Caco-2 (cell line): ENCODE data around the gene HPCA. TPM values are rescaled to one million over a fixed set of nuclear protein-coding genes. Genes with fewer than 3 reads are reported as not detected.

Source experiments
- BruUV-seq: library from RNA; stranded (reverse); fragments of 400-500 nt; replicated peaks from 2 replicates; lab custom pipeline; 2021; lab: Mats Ljungman, UMichigan
- CTCF ChIA-PET: fragments of 300-600 bp; sonication (Branson Sonifier 250); formaldehyde crosslinking; loops from one replicate; lab custom pipeline; 2022; ENCODE audit warnings: antibody characterized with exemption; lab: Charles Lee
- POLR2A ChIA-PET: fragments of 300-600 bp; sonication (Branson Sonifier 250); formaldehyde crosslinking; loops from one replicate; lab custom pipeline; 2022; ENCODE audit warnings: antibody characterized with exemption; lab: Charles Lee
- DNase-seq, 2 experiments: peaks; one replicate each; pipeline versions ENCODE4 v3.0.0 to v3.0.0-alpha.2; 2020 to 2022
- H3K27me3 ChIP-seq: replicated peaks from 2 replicates; pipeline ENCODE4 v1.6.0; 2011; ENCODE audit warnings: low read length; ENCODE audit not compliant: control insufficient read depth, insufficient read depth
- H3K36me3 ChIP-seq: 2 replicates; pipeline ENCODE4 v1.5.1; 2011; ENCODE audit warnings: low read length; ENCODE audit not compliant: control insufficient read depth, insufficient read depth
- H3K4me1 ChIP-seq: fragments of 250-450 bp; sonication (Bioruptor Pico); 2 replicates; pipeline ENCODE4 v1.5.1; 2020; ENCODE audit warnings: mild to moderate bottlenecking
- H3K4me3 ChIP-seq: 2 replicates; pipeline ENCODE4 v1.5.1; 2011; ENCODE audit warnings: low read depth, mild to moderate bottlenecking, control low read depth, low read length
- H3K9me3 ChIP-seq: fragments of 250-450 bp; sonication (Bioruptor Pico); 2 replicates; pipeline ENCODE4 v1.5.1; 2020; ENCODE audit warnings: mild to moderate bottlenecking, moderate library complexity
- H3K27ac Mint-ChIP-seq: one replicate; pipeline ENCODE4 v1.8.0; 2022; ENCODE audit warnings: mixed read lengths; ENCODE audit not compliant: unreplicated experiment
- H3K27me3 Mint-ChIP-seq: one replicate; pipeline ENCODE4 v1.8.0; 2022; ENCODE audit warnings: mixed read lengths; ENCODE audit not compliant: insufficient read depth, unreplicated experiment
- H3K36me3 Mint-ChIP-seq: one replicate; pipeline ENCODE4 v1.8.0; 2022; ENCODE audit warnings: mild to moderate bottlenecking, mixed read lengths; ENCODE audit not compliant: insufficient read depth, unreplicated experiment
- H3K4me1 Mint-ChIP-seq: one replicate; pipeline ENCODE4 v1.8.0; 2022; ENCODE audit warnings: low read depth, mixed read lengths; ENCODE audit not compliant: unreplicated experiment
- H3K4me3 Mint-ChIP-seq: one replicate; pipeline ENCODE4 v1.8.0; 2022; ENCODE audit warnings: mild to moderate bottlenecking, moderate library complexity, mixed read lengths; ENCODE audit not compliant: unreplicated experiment
- H3K9me3 Mint-ChIP-seq: one replicate; pipeline ENCODE4 v1.8.0; 2022; ENCODE audit warnings: mixed read lengths; ENCODE audit not compliant: unreplicated experiment
- CTCF ChIP-seq, 2 experiments: fragments of 200-600 bp in 1 of 2; IDR thresholded peaks; 1 replicate in 1 of 2; 2 replicates in 1 of 2; pipeline versions ENCODE4 v1.5.1 to v1.8.0; 2011 to 2022; ENCODE audit warnings: antibody characterized with exemption in 1 of 2, control low read depth in 1 of 2, inconsistent platforms in 1 of 2, low read depth in 1 of 2, low read length in 1 of 2, mild to moderate bottlenecking in 1 of 2, moderate library complexity in 1 of 2; ENCODE audit not compliant: insufficient read depth in 1 of 2, severe bottlenecking in 1 of 2, unreplicated experiment in 1 of 2
- intact Hi-C: fragments of 100-400 bp; cut with micrococcal nuclease; formaldehyde crosslinking; loops from one replicate; pipeline ENCODE4 v1.10.0; 2022; ENCODE audit not compliant: unreplicated experiment
- total RNA-seq: library from RNA; stranded (reverse); gene quantifications from 2 replicates; pipeline ENCODE4 v1.2.3, GENCODE V29; 2022

HPCA gene
- total RNA-seq, 1 experiment from 2014 or later: not detected

- no peak for DNase-seq
- ChIA-PET CTCF (no interaction called here), POLR2A (no interaction called here)
- Histone ChIP-seq H3K9me3 (no peaks in the 10 kb centered on the region), H3K4me3 (no peak overlapping the region), H3K27me3 (no peaks in the 10 kb centered on the region), H3K36me3 (no peaks in the 10 kb centered on the region), H3K4me1 (peaks cover 23% of the 10 kb centered on the region)
- peaks cover 6% of the 10 kb centered on the region for H3K36me3 Mint-ChIP-seq
- peaks cover 34% of the 10 kb centered on the region for H3K4me1 Mint-ChIP-seq
- intact Hi-C loops: no loop called here
- no peaks in the 10 kb centered on the region for H3K9me3 Mint-ChIP-seq
- no peaks in the 10 kb centered on the region for H3K27me3 Mint-ChIP-seq
- BruUV-seq: no TSS peak
- no peak overlapping the region for H3K27ac Mint-ChIP-seq
- H3K4me3 Mint-ChIP-seq: no peak overlapping the region
- no peak for TF ChIP-seq CTCF (IDR thresholded peaks at IDR 0.05; ENCODE audit: insufficient read depth in 1 of 2, low read depth in 1 of 2, low read length in 1 of 2, severe bottlenecking in 1 of 2, unreplicated experiment in 1 of 2)
Observed at GRCh38 chr1:32928285-32928684, 42.0 kb downstream of the HPCA start.

- CTCF ChIA-PET: no interaction called here
- Mint-ChIP-seq H3K9me3 (no peaks in the 10 kb centered on the region), H3K4me1 (peaks cover 33% of the 10 kb centered on the region), H3K27me3 (no peaks in the 10 kb centered on the region), H3K27ac (no peak overlapping the region), H3K36me3 (peaks cover 6% of the 10 kb centered on the region), H3K4me3 (no peak overlapping the region)
- Histone ChIP-seq H3K4me3 (no peak overlapping the region), H3K9me3 (no peaks in the 10 kb centered on the region), H3K4me1 (peaks cover 27% of the 10 kb centered on the region), H3K36me3 (no peaks in the 10 kb centered on the region), H3K27me3 (no peaks in the 10 kb centered on the region)
- no TSS peak for BruUV-seq
- intact Hi-C loops: no loop called here
- no peak for DNase-seq
- POLR2A ChIA-PET: no interaction called here
- TF ChIP-seq CTCF (IDR thresholded peaks at IDR 0.05; ENCODE audit: insufficient read depth in 1 of 2, low read depth in 1 of 2, low read length in 1 of 2, severe bottlenecking in 1 of 2, unreplicated experiment in 1 of 2): no peak
Observed at GRCh38 chr1:32928715-32929114, 42.4 kb downstream of the HPCA start.

- Mint-ChIP-seq H3K4me1 (peaks cover 32% of the 10 kb centered on the region), H3K9me3 (no peaks in the 10 kb centered on the region), H3K27ac (no peak overlapping the region), H3K27me3 (no peaks in the 10 kb centered on the region), H3K4me3 (no peak overlapping the region), H3K36me3 (peaks cover 6% of the 10 kb centered on the region)
- no TSS peak for BruUV-seq
- no peak for TF ChIP-seq CTCF (IDR thresholded peaks at IDR 0.05; ENCODE audit: insufficient read depth in 1 of 2, low read depth in 1 of 2, low read length in 1 of 2, severe bottlenecking in 1 of 2, unreplicated experiment in 1 of 2)
- ChIA-PET POLR2A (no interaction called here), CTCF (no interaction called here)
- H3K4me3 ChIP-seq: no peak overlapping the region
- no peaks in the 10 kb centered on the region for H3K36me3 ChIP-seq
- intact Hi-C loops: no loop called here
- H3K9me3 ChIP-seq: no peaks in the 10 kb centered on the region
- no peak for DNase-seq
- H3K27me3 ChIP-seq: no peaks in the 10 kb centered on the region
- peaks cover 31% of the 10 kb centered on the region for H3K4me1 ChIP-seq
Observed at GRCh38 chr1:32929366-32929765, 43.1 kb downstream of the HPCA start.
